GM19328 (cell line): ENCODE results near the gene TBC1D17.

Source experiments
- ATAC-seq: cut with Tn5 transposase; IDR thresholded peaks from one replicate; pipeline ENCODE4 v1.9.1; 2021; ENCODE audit warnings: mild to moderate bottlenecking, moderate library complexity; ENCODE audit not compliant: unreplicated experiment

Gene TBC1D17

DNA sequence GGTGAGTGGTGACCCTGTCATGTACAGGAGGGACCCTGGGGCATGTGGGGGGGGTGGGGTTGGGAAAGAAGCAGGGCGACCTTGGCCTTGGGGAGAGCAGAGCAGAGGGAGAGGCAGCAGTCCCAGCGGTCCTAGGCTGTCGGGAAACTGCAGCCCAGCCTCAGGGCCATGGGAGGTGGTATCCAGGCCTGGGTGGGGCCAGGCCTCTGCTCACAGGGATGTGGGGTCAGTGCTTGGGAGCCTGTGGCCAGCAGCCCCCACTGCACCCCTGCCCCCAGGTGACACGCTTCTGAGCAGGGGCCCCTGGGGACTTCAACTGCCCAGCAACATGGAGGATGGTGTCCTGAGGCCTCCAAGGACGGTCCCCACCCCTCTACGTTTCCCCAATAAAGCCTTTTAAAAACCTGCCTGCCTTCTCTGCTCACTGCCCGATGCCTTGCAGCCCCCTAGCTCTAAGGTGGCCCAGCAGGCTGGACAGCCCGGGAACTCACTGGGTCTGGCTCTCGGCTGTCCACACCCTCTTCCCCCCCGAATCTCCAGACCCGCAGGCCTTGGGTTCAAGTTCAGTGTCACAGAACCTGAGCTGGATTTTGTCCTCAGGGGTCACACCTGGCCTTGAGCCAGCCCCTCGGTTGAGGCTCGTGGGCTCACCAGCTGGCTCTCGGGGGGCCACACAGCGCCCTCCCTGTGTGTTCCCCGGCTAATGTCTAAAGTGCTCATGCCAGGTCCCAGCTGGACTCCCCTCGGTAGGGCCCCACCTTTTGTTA lies 17.0 kb upstream of the TBC1D17 start:
- no peak for ATAC-seq

DNA sequence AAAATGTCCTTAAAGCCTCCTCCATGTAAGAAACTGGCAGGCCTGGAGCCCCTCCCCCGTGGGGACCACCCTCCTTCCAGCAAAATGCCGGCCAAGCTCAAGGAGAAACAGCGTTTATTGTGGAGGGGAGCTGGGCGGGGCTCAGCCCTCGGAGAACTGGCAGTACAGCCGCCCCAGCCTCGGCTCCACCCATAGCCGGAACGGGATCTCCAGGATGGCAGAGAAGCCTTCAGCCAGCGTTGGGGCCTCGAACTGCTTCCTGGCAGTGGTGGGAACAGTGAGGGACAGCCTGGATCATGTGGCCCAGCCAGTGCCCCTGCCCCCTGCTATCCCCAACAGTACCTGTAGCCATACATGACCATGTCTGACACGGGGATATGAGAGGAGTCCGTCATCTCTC lies 16.4 kb upstream of the TBC1D17 start:
- no peak for ATAC-seq

DNA sequence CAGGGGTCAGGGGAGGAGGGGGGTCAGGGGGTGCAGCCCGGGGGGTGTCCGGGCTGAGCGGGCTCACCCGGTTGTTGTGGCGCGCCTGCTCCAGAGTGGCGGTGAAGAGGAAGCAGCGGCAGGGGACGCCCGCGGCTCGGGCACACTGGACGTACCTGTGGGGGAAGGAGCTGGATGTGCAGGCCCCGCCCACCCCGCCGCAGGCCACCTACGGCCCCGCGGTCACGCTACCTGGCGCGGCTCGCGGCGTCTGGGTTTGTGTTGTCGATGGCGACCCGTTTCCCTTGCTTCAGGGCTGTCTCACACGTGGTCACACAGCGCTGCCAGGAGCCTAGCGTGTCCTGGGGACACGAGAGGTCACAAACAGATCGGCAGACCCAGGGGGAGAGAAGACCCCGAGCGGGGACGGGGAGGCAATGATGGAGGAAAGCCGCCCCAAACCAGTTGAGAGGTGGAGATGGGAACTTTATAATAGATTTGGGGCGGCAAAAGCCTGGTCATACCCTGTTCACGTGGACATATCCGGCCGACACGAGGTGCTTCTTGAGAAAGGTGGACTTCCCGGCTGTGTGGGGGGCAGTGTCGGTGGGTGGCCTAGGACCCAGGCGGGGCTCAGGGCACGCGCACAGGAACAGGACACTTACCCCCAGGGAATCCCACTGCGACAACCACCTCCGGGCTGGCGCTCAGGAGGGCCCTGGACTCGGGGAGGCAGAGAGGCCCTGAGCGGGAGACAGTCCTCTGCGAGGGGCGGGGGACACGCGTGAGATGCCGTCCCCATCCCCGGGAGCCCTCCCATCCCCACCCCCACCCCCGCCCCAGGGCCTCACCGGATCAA lies 15.7 kb upstream of the TBC1D17 start:
- ATAC-seq: no peak

DNA sequence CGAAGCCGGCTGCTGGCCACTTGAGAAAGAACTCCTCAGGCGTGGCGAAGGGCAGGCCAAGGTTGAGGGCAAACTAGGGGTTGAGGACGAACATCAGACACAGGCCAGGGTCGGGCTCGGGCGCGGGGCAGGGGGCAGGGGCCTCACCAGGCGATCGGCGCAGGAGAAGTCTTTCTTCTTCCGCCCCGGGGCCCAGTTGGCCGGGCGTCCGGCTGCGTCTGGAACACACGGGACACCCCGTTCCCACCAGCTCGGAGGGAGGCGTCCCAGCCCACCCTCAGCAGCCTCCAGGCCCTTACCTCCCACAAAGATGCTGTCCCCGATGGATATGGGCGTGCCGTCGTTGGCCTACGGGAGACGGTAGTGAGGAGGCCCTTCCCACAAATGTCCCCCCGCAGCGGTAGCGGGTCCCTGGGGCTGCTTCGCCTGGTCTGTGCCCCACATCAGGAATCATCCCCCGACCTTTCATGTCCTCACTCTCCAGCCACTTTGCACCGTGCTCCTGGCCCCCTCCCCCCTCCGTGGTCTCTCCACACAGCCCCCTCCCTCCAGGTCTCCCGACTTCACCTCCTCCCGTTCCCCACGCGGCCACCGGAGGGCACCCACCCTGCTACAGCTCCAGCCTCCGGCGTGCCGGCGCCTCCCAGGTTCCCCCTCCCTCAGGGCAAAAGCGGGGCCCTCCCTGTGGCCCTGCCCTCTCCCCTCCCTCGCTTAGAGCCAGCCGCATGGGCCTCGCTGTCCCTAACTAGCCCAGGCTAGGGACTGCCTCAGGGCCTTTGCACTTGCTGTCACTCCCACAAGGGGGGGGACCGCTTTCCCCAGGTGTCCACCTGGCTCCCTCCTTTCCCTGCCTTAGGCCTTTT lies 14.9 kb upstream of the TBC1D17 start:
- ATAC-seq: no peak

DNA sequence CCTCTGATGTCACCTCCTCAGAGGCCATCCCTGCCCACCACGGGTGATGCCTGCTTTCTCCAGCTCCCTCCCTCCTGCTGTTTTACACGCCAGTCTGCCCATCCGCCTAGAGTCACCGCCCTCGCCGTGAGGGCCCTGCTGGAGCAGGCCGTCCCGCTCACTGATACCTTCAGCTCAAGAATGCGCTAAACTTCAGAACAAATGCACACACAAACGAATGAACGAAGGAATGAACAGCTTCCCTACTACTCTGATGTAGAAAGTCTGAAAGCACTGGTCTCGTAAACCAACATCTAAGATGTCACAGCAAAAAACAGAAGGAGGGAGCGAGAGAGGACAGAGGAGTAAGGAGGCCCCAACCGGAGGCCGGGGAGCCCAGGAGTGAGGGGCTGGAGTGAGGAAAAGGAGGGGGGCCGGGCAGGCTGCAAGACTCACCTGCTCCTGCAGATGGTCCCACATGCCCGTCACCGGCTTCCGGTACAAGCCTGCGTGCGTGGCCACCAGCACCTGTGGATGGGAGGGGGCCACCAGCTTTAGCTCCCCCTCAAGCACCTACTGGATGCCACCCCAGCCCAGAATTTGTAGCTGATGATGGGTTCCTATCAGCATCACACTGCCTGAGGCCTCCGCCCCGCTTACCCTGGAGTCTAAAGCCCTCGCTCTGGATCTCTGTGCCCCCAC lies 14.1 kb upstream of the TBC1D17 start:
- no peak for ATAC-seq

DNA sequence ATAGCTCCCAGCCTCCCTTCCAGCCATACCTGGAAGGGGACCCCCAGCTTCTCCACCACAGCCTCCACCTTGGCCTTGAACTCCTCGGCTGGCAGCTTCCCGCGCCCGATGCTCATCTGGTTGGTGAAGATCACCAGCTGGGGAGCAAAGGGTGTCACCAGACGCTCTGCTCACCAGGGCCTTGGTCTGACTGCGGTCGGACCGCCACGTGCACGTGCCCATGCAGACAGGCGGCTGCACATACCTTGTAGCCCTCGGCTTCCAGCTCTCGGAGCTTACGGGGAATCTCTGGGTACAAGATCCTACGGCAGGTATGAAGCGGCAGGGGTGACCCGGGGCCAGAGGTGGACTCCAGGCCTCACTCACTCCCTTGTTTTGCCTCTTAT lies 13.6 kb upstream of the TBC1D17 start:
- no peak for ATAC-seq

DNA sequence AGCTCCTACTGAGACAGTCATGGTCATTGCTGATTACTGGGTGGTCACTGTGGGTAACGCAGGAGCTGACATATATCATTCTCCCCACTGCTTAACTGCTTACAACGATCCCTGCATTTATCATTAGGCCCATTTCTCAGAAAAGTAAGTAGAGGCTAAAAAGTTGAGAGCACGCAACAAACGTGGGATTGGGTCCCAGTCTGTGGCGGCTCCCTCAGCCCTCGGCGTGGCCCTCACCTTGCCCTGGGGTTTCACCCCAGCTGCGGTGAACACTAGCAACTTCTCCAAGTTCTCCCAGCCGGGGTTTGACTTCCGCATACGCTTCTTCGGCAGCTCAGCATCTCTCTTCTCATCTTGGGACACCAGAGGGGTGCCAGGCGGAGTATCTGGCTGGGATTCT lies 12.6 kb upstream of the TBC1D17 start:
- no peak for ATAC-seq

- peak; percentile 42 for ATAC-seq
Observed at GRCh38 chr19:49866933-49867782, 10.3 kb upstream of the TBC1D17 start, which contains the start of gene PNKP. PNKP (minus strand) TSS chr19:49867576; CDS start chr19:49867204, 372 bp downstream.

DNA sequence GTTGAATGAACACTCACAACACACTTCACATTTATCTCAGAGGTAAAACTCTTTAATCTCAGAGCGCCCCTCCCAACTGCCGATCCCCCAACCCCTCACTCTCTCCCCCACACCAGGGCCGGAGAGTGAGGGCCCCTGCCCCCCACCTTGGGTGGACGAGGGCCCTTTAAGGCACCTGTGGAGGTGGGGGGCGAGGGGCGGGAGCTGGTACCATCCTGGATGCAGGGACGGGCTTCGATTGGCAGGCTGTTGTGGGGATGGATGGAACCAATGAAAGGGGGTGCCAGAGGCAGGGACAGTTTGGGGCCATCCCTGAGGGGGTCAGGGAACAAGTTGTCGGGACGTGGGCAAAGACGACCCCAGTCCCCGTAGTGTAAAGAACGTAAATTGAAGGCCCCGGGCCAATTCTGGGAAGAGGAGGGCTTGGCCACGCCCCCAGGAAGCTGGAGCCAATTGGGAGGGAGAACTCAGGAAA lies 8.5 kb upstream of the TBC1D17 start:
- ATAC-seq: peak; percentile 7

DNA sequence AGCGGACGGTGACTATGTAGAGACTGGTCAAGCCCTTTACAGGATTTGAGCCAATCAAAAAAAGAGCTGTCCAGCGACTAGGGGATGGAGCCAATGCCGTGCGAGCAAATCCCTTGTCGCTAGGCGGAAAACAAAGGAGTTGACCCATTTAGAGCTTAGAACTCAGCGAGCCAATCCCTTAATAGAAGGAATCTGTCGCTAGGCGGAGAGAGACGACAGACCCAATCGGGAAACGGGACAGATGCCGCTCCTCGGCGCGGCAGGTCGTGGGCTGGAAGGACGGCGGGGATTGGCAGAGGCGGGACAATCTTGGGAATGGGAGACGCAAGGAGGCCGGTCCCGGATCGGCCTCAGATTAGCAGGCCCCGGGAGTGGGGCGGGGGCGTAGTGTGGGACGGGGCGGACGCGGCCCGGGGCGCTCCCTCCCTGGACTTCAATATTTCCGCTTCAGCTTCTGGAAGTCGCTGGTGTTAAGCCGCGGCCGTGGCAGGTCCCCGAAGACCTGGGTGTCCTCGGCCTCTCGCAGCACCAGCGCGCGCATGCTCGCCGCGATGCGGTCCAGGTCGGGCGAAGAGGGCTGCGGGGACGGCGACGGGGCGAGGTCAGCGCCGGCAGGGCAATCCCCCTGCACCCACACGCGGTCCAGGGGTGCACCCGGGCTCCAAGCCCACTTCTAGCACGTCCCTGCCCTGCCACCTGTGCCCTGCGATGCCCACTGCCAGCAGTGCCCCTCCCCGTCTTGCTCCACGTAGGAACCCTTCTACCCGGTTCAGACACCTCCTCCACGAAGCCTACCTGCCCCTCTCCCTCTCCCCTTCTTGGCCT lies 7.8 kb upstream of the TBC1D17 start:
- ATAC-seq: peak; percentile 52

DNA sequence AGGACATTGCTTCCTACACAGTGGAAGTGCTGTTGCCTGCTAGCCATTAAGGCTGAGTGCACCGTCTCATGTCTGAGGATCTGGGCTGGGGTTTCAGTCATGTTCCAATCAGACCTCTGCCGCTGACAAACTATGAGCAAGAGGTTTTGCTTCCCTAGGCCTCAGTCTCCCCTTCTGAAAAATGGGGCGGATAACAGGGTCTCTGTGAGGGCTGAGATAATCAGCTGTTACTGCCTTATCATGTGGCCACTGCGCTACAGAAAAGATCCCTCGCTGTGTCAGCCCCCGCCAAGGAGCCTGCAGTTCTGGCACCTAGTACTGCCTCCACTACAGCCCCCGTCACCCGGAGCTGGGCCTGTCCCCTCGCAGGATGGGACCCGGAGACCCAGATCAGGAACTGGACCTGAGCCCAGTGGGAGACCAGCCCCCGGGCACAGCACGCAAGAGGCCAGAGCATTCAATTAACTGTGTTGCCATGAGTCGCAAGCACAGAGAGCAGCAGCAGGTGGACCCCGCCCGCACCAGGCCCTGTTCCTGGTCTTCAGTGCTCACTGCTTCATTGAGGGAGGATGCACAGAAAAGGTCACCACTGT lies 7.1 kb upstream of the TBC1D17 start:
- ATAC-seq: no peak

GRCh38 chr19:49871349-49871985 lies 6.0 kb upstream of the TBC1D17 start:
- ATAC-seq: no peak

- ATAC-seq: no peak
Observed at GRCh38 chr19:49872245-49873128, 5.0 kb upstream of the TBC1D17 start.

- ATAC-seq: no peak
Observed at GRCh38 chr19:49873129-49873521, 4.4 kb upstream of the TBC1D17 start.

DNA sequence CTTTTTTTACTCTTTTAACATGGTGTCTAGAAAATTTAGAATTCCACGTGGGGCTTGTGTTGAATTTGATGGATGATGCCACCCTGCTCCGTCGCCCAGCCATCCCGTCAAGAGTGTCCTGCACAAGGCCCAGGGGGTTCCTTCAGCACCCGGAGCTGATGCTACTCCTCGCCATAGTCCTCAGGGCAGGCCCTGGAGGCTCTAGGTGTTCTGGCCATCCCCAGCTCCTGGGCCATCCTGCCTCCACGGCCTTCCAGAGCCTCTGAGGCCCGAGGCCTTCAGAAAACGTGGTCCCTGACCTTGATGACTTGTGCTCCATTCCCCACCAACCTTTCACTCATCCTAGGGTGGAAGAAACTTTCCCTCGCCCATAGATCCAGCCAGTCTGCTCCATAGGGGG lies 3.7 kb upstream of the TBC1D17 start:
- ATAC-seq: no peak

DNA sequence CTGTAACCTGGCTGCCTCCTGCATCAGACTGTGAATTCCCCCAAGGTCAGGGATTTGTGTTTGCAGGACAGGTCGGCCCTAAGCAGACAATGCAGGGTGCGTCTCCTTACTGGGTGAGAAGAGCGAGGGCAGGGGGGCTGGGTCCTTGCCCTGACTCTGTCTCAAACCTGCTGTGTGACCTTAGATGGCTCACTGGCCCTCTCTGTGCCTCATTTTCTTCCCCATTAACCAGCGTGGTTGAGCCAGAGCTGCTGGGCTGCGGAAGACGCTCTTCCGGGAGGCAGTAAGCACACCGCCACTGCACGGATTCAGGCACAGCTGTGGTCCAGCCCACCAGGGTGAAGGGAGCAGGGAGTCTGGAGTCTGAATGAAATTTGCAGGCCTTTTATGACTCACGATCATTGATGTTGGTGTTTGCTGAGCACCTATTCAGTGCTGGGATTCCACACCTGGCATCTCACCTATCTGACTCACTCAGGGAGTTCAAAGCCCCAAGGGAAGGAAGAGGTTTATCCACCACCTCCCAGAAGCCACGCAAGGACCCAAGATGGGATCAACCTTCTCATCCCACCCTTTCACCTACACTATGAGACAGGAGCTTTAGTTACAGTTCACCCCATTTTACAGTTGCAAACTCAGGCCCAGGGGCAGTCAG lies 2.9 kb upstream of the TBC1D17 start:
- no peak for ATAC-seq
